HCT116 (cell line): ENCODE data around the gene GSK3A. TPM values are rescaled to one million over a fixed set of nuclear protein-coding genes. Genes with fewer than 3 reads are reported as not detected.

Experiments used
- ATAC-seq: fragments of 200-7000 bp; cut with Tn5 transposase; 2 replicates; pipeline ENCODE4 v1.9.1; 2020; ENCODE audit warnings: mild to moderate bottlenecking, moderate library complexity
- BruUV-seq: library from RNA; stranded (reverse); fragments of 400-500 nt; replicated peaks from 2 replicates; lab custom pipeline; 2021; lab: Mats Ljungman, UMichigan
- CTCF ChIA-PET: fragments of 300-600 bp; sonication (Branson Sonifier 250); formaldehyde crosslinking; loops from one replicate; lab custom pipeline; 2021; ENCODE audit warnings: antibody characterized with exemption; lab: Charles Lee
- POLR2A ChIA-PET: fragments of 300-600, 350-600 bp; sonication (Branson Sonifier 250); formaldehyde crosslinking; loops from one replicate; lab custom pipeline; 2021; ENCODE audit warnings: antibody characterized with exemption; lab: Charles Lee
- RAD21 ChIA-PET, 2 experiments: fragments of 300-600 bp; sonication (Branson Sonifier 250); formaldehyde crosslinking; loops; one replicate each; lab custom pipeline; 2023; ENCODE audit warnings: low total read pairs in 2 of 2; ENCODE audit not compliant: uncharacterized antibody in 2 of 2, unreplicated experiment in 2 of 2, low non-redundant PET in 1 of 2; lab: Charles Lee
- DNase-seq: peaks from one replicate; pipeline ENCODE4 v3.0.0-alpha.2; 2010; ENCODE audit warnings: low read depth, low spot score
- H2AFZ ChIP-seq: fragments of 200-600 bp; shearing (Covaris generic), sonication (generic); 2 replicates; pipeline ENCODE4 v1.6.1; 2017; ENCODE audit warnings: low read depth, mixed run types, mixed read lengths, antibody characterized with exemption, low read length; ENCODE audit not compliant: poor library complexity, severe bottlenecking
- H3K27ac ChIP-seq: 2 replicates; pipeline ENCODE4 v1.5.1; 2012; ENCODE audit warnings: low read depth, low read length
- H3K27me3 ChIP-seq: fragments of 200-600 bp; sonication (generic); 2 replicates; pipeline ENCODE4 v1.6.1; 2016; ENCODE audit warnings: mixed run types, low read length, mixed read lengths; ENCODE audit not compliant: insufficient read depth
- H3K36me3 ChIP-seq, 2 experiments: fragments of 200-500 bp in 1 of 2; fragments of 200-600 bp in 1 of 2; sonication (Bioruptor generic) in 1 of 2; sonication (generic) in 1 of 2; 2 replicates each; pipeline versions ENCODE4 v1.5.1 to v1.6.1; 2014 to 2016; ENCODE audit warnings: low read length in 2 of 2, inconsistent platforms in 1 of 2, mixed read lengths in 1 of 2, mixed run types in 1 of 2; ENCODE audit not compliant: insufficient read depth in 2 of 2, control insufficient read depth in 1 of 2
- H3K4me1 ChIP-seq, 2 experiments: fragments of 200-600 bp in 1 of 2; sonication (generic) in 1 of 2; 2 replicates each; pipeline versions ENCODE4 v1.5.1 to v1.6.1; 2012 to 2017; ENCODE audit warnings: low read length in 2 of 2, inconsistent platforms in 1 of 2, mild to moderate bottlenecking in 1 of 2, mixed read lengths in 1 of 2, mixed run types in 1 of 2, moderate library complexity in 1 of 2; ENCODE audit not compliant: insufficient read depth in 2 of 2, control insufficient read depth in 1 of 2
- H3K4me2 ChIP-seq: fragments of 200-600 bp; sonication (generic); 2 replicates; pipeline ENCODE4 v1.6.1; 2017; ENCODE audit warnings: mixed run types, low read length, mixed read lengths
- H3K4me3 ChIP-seq, 2 experiments: fragments of 200-600 bp in 1 of 2; sonication (generic) in 1 of 2; replicated peaks in 1 of 2; 2 replicates each; pipeline ENCODE4 v1.5.1; 2011 to 2016; ENCODE audit warnings: low read length in 2 of 2, control low read depth in 1 of 2, low read depth in 1 of 2, mild to moderate bottlenecking in 1 of 2, mixed read lengths in 1 of 2, mixed run types in 1 of 2
- H3K79me2 ChIP-seq: fragments of 200-600 bp; sonication (generic); 2 replicates; pipeline ENCODE4 v1.6.1; 2017; ENCODE audit warnings: mild to moderate bottlenecking, mixed run types, low read length, moderate library complexity, mixed read lengths; ENCODE audit not compliant: insufficient read depth
- H3K9ac ChIP-seq: fragments of 200-600 bp; sonication (generic); 2 replicates; pipeline ENCODE4 v1.6.1; 2016; ENCODE audit warnings: low read length, mixed read lengths
- H3K9me2 ChIP-seq: fragments of 200-600 bp; sonication (generic), shearing (Covaris generic); 2 replicates; pipeline ENCODE4 v1.6.1; 2017; ENCODE audit warnings: mixed run types, mild to moderate bottlenecking, moderate library complexity; ENCODE audit not compliant: insufficient read depth
- H3K9me3 ChIP-seq, 2 experiments: fragments of 200-500 bp in 1 of 2; fragments of 200-600 bp in 1 of 2; sonication (Bioruptor generic) in 1 of 2; sonication (generic) in 1 of 2; 2 replicates each; pipeline ENCODE4 v1.6.1; 2014 to 2017; ENCODE audit warnings: low read length in 2 of 2, mixed read lengths in 2 of 2, inconsistent platforms in 1 of 2, low read depth in 1 of 2, mild to moderate bottlenecking in 1 of 2, mixed run types in 1 of 2, moderate library complexity in 1 of 2; ENCODE audit not compliant: control insufficient read depth in 1 of 2, insufficient read depth in 1 of 2
- H4K20me1 ChIP-seq: fragments of 200-600 bp; sonication (generic), shearing (Covaris generic); 2 replicates; pipeline ENCODE4 v1.6.1; 2017; ENCODE audit warnings: mixed run types, mild to moderate bottlenecking, moderate library complexity; ENCODE audit not compliant: insufficient read depth
- ATF3 ChIP-seq: IDR thresholded peaks from 2 replicates; pipeline ENCODE4 v1.6.1; 2012
- CTCF ChIP-seq, 3 experiments: fragments of 200-600 bp in 1 of 3; sonication (generic) in 1 of 3; IDR thresholded peaks in 2 of 3; conservative IDR thresholded peaks in 1 of 3; 2 replicates each; pipeline ENCODE4 v1.5.1; 2012 to 2017; ENCODE audit warnings: low read depth in 2 of 3, low read length in 2 of 3, antibody characterized with exemption in 1 of 3, borderline replicate concordance in 1 of 3, control low read depth in 1 of 3, mild to moderate bottlenecking in 1 of 3, mixed read lengths in 1 of 3, mixed run types in 1 of 3, moderate library complexity in 1 of 3; ENCODE audit not compliant: insufficient read depth in 1 of 3
- JUND ChIP-seq: IDR thresholded peaks from 2 replicates; pipeline ENCODE4 v1.6.1; 2012
- POLR2A ChIP-seq: IDR thresholded peaks from 2 replicates; pipeline ENCODE4 v1.7.0; 2011; ENCODE audit warnings: borderline replicate concordance; ENCODE audit not compliant: insufficient read depth, insufficient read length; ENCODE audit errors: extremely low read depth
- SP1 ChIP-seq: IDR thresholded peaks from 2 replicates; pipeline ENCODE4 v1.6.1; 2012; ENCODE audit warnings: low read depth
- TCF7L2 ChIP-seq: IDR thresholded peaks from 2 replicates; pipeline ENCODE4 v1.7.0; 2011; ENCODE audit warnings: borderline replicate concordance, inconsistent platforms; ENCODE audit not compliant: insufficient read depth, insufficient read length; ENCODE audit errors: extremely low read depth
- YY1 ChIP-seq: IDR thresholded peaks from 2 replicates; pipeline ENCODE4 v1.6.1; 2011; ENCODE audit warnings: low read length, low read depth, moderate library complexity, mild to moderate bottlenecking; ENCODE audit not compliant: insufficient replicate concordance; ENCODE audit errors: extremely low read depth
- intact Hi-C: fragments of 100-400 bp; cut with micrococcal nuclease; formaldehyde crosslinking; loops from 2 replicates; pipeline ENCODE4 v1.10.0; 2022
- total RNA-seq: library from RNA; stranded (reverse); gene quantifications from one replicate; pipeline ENCODE4 v1.2.1, GENCODE V29; 2021; ENCODE audit not compliant: unreplicated experiment

The GSK3A gene
- total RNA-seq, 1 experiment from 2014 or later, result 57.2 TPM

DNA sequence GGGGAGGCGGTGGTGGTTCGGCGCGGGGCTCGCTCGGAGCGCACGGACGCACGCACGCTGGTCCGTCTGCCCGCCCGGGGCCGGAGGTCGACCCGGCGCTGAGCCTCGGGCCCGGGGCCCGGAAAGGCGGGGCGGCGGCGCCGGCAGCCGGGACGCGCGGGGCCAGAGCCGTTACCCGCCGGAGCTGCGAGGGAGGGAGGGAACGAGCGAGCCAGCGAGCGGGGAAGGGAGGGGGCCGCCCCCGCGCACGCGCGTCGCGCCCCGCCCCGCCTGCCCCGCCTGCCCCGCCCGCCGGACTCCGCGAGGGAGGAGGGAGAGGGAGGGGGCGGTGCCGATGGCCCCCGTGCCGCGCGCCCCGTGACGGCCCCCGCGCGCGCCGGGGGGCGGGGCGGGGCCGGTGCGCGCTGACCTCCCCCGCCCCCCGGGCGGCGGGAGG is 41.7 kb upstream of the GSK3A start:
- CTCF ChIA-PET, result interaction anchor here (1.0 to 1.5 kb wide), 2 partner anchors 9 to 38 kb away, joined by 3 read pairs; no protein-coding TSS in a partner anchor
- Histone ChIP-seq H3K36me3 (peaks cover 9 to 10% of the 10 kb centered on the region in 2 experiments), H3K4me3 (peak overlapping the region; percentile 17 to 32; a peak in 2 of 4 replicates), H2AFZ (no peak overlapping the region), H4K20me1 (no peaks in the 10 kb centered on the region), H3K4me2 (peak overlapping the region; percentile 22; the same call in 1 of the 2 replicates), H3K9me2 (no peaks in the 10 kb centered on the region), H3K79me2 (peaks cover 18% of the 10 kb centered on the region; the same call in 1 of the 2 replicates), H3K4me1 (peaks cover 34 to 62% of the 10 kb centered on the region in 2 experiments), H3K27me3 (no peaks in the 10 kb centered on the region), H3K9me3 (no peaks in the 10 kb centered on the region), H3K27ac (peak overlapping the region; percentile 82), H3K9ac (peak overlapping the region; percentile 46; the same call in 1 of the 2 replicates)
- TF ChIP-seq CTCF (IDR thresholded peaks at IDR 0.05 in 2 of 3, conservative IDR thresholded peaks at IDR 0.05 in 1 of 3; ENCODE audit: borderline replicate concordance in 1 of 3, insufficient read depth in 1 of 3, low read depth in 2 of 3, low read length in 2 of 3) (no peak), ATF3 (no peak), POLR2A (peak; percentile 7), YY1 (no peak), TCF7L2 (no peak), JUND (no peak), SP1 (no peak)
- ATAC-seq (peak; percentile 40), DNase-seq (no peak)
- RAD21 ChIA-PET, result interaction anchor here in 1 of 2 experiments (0.6 kb wide), 1 partner anchor 39 kb away, joined by 5 read pairs; no protein-coding TSS in a partner anchor
- POLR2A ChIA-PET, result no interaction called here
- intact Hi-C loops, result no loop called here
- no TSS peak for BruUV-seq
